Vagina (tissue), 2 donors: Measurements from ENCODE around the gene LHFPL3.

Source experiments
- POLR2A ChIP-seq, 2 donors: fragments of 450-650 bp; IDR thresholded peaks; one replicate each; pipeline ENCODE4 v1.6.1; 2017; ENCODE audit warnings: antibody characterized with exemption in 2 of 2, mild to moderate bottlenecking in 2 of 2, moderate library complexity in 2 of 2
- TF ChIP-seq, protein P1 (sequence below), 3 experiments: fragments of 450-650 bp in 2 of 3; fragments of 200-600 bp in 1 of 3; sonication (generic) in 1 of 3; IDR thresholded peaks; one replicate each; pipeline ENCODE4 v1.5.1; 2017 to 2019; ENCODE audit warnings: antibody characterized with exemption in 3 of 3, mild to moderate bottlenecking in 2 of 3, moderate library complexity in 2 of 3

DNA sequence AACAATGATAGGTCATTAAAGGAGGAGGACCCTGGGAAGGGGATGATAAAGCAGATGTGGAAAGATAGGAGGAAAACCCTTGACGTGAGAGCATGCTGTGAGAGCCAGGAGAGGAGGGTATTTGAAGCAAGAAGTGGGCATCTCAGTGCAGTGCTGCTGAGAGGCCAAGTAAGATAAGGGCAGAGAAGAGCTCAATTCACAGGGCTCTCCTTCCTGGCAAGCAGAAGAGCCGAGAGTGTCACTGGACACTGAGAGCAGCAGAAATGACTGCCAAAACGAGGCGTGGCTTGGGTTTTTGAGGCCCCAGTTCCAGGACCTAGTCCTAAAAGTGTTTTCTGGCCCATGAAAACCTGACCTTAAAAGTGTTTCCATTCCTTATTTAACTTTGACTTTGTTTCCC, 213.5 kb downstream of the LHFPL3 start:
- TF ChIP-seq, protein P1, sequence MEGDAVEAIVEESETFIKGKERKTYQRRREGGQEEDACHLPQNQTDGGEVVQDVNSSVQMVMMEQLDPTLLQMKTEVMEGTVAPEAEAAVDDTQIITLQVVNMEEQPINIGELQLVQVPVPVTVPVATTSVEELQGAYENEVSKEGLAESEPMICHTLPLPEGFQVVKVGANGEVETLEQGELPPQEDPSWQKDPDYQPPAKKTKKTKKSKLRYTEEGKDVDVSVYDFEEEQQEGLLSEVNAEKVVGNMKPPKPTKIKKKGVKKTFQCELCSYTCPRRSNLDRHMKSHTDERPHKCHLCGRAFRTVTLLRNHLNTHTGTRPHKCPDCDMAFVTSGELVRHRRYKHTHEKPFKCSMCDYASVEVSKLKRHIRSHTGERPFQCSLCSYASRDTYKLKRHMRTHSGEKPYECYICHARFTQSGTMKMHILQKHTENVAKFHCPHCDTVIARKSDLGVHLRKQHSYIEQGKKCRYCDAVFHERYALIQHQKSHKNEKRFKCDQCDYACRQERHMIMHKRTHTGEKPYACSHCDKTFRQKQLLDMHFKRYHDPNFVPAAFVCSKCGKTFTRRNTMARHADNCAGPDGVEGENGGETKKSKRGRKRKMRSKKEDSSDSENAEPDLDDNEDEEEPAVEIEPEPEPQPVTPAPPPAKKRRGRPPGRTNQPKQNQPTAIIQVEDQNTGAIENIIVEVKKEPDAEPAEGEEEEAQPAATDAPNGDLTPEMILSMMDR (IDR thresholded peaks at IDR 0.05): no peak
- no peak for TF ChIP-seq POLR2A (IDR thresholded peaks at IDR 0.05)
